SU-DHL-6 (cell line): ENCODE measurements around the gene PTPRQ.

Experiments used
- CTCF ChIP-seq: fragments of 200-600 bp; sonication (generic); IDR thresholded peaks from one replicate; pipeline ENCODE4 v1.5.1; 2017; ENCODE audit warnings: antibody characterized with exemption, mild to moderate bottlenecking, low read length, moderate library complexity; ENCODE audit not compliant: insufficient read depth, poor library complexity, severe bottlenecking
- EZH2phosphoT487 ChIP-seq: fragments of 200-600 bp; sonication (generic), shearing (Covaris generic); conservative IDR thresholded peaks from 2 replicates; pipeline ENCODE4 v1.6.1; 2018; ENCODE audit warnings: mild to moderate bottlenecking, antibody characterized with exemption, low read length, moderate library complexity, mixed read lengths

- TF ChIP-seq CTCF (no peak), EZH2phosphoT487 (no peak)
Measured at GRCh38 chr12:80593766-80594165, 149.7 kb downstream of the PTPRQ start.
